Smooth muscle cell (in vitro differentiated cells): ENCODE data around the gene ATXN3L. TPM values are rescaled to one million over a fixed set of nuclear protein-coding genes. Genes with fewer than 3 reads are reported as not detected.

ENCODE experiments used
- DNase-seq: peaks from one replicate; lab custom pipeline; 2025; ENCODE audit not compliant: unreplicated experiment; lab: John Stamatoyannopoulos, UW
- H2AFZ ChIP-seq: fragments of 200-600 bp; sonication (generic); 2 replicates; pipeline ENCODE4 v1.6.0; 2016; ENCODE audit warnings: antibody characterized with exemption, low read depth, mild to moderate bottlenecking
- H3F3A ChIP-seq: fragments of 200-600 bp; sonication (generic); 2 replicates; pipeline ENCODE4 v1.6.0; 2017; ENCODE audit warnings: antibody characterized with exemption, low read depth
- H3K27ac ChIP-seq: fragments of 200-600 bp; sonication (generic); 2 replicates; pipeline ENCODE4 v1.5.1; 2016; ENCODE audit warnings: low read depth, mild to moderate bottlenecking
- H3K27me3 ChIP-seq: fragments of 200-600 bp; sonication (generic); 2 replicates; pipeline ENCODE4 v1.6.1; 2016; ENCODE audit warnings: low read depth, mild to moderate bottlenecking
- H3K36me3 ChIP-seq: fragments of 200-600 bp; sonication (generic); 2 replicates; pipeline ENCODE4 v1.5.1; 2016; ENCODE audit warnings: low read depth
- H3K4me1 ChIP-seq: fragments of 200-600 bp; sonication (generic); 2 replicates; pipeline ENCODE4 v1.5.1; 2016; ENCODE audit warnings: low read depth
- H3K4me2 ChIP-seq: fragments of 200-600 bp; sonication (generic); 2 replicates; pipeline ENCODE4 v1.6.0; 2016; ENCODE audit warnings: mild to moderate bottlenecking
- H3K4me3 ChIP-seq: fragments of 200-600 bp; sonication (generic); 2 replicates; pipeline ENCODE4 v1.5.1; 2016; ENCODE audit warnings: mild to moderate bottlenecking
- H3K79me2 ChIP-seq: fragments of 200-600 bp; sonication (generic); 2 replicates; pipeline ENCODE4 v1.6.0; 2016; ENCODE audit warnings: low read depth, mild to moderate bottlenecking
- H3K9ac ChIP-seq: fragments of 200-600 bp; sonication (generic); 2 replicates; pipeline ENCODE4 v1.6.0; 2016; ENCODE audit warnings: low read depth
- H3K9me3 ChIP-seq: fragments of 200-600 bp; sonication (generic); replicated peaks from 2 replicates; pipeline ENCODE4 v1.5.1; 2016; ENCODE audit warnings: low read depth
- H4K20me1 ChIP-seq: fragments of 200-600 bp; sonication (generic); 2 replicates; pipeline ENCODE4 v1.6.0; 2016; ENCODE audit warnings: low read depth
- CTCF ChIP-seq: fragments of 200-600 bp; sonication (generic); IDR thresholded peaks from 2 replicates; pipeline ENCODE4 v1.5.1; 2017; ENCODE audit warnings: borderline replicate concordance, mild to moderate bottlenecking, antibody characterized with exemption; ENCODE audit not compliant: insufficient read depth, poor library complexity, severe bottlenecking
- WGBS: methylation state at CpG from one replicate; pipeline ENCODE4 v1.1.7; 2016; ENCODE audit warnings: low lambda C conversion rate; 5-methylcytosine and 5-hydroxymethylcytosine counted together
- polyA plus RNA-seq: library from polyadenylated mRNA; unstranded; fragments of >200 nt; fragmentation: Nextera tagmentation; extraction: Ambion mirVana; gene quantifications from 2 replicates; pipeline ENCODE4 v1.2.1, GENCODE V29; 2016
- total RNA-seq: library from RNA; depleted of rRNA; stranded (reverse); fragments of >200 nt; gene quantifications from 2 replicates; pipeline ENCODE4 v1.2.3, GENCODE V29; 2014

ATXN3L gene
- total and polyA plus RNA-seq, 2 experiments from 2014 or later, result not detected

- H3K27ac ChIP-seq, result peak overlapping the region; percentile 80
- no peaks in the 10 kb centered on the region for H3K9me3 ChIP-seq
These were observed 32.0 kb downstream of the ATXN3L start for GRCh38 chrX:13287816-13288215.

GRCh38 chrX:13285693-13286092 lies 34.2 kb downstream of the ATXN3L start:
- no peak overlapping the region for H3K27ac ChIP-seq
- TF ChIP-seq CTCF, result no peak
- no peaks in the 10 kb centered on the region for H3K79me2 ChIP-seq
- H3K9me3 ChIP-seq, result no peaks in the 10 kb centered on the region
- H3K4me1 ChIP-seq, result peaks cover 37% of the 10 kb centered on the region
- H4K20me1 ChIP-seq, result no peaks in the 10 kb centered on the region
- 64% methylated on average over 7 of the region's 7 CpGs for WGBS
- H3K36me3 ChIP-seq, result no peaks in the 10 kb centered on the region
- no peak overlapping the region for H3K4me3 ChIP-seq
- no peak overlapping the region for H3K9ac ChIP-seq
- H3F3A ChIP-seq, result peaks cover 9% of the 10 kb centered on the region
- H3K27me3 ChIP-seq, result no peaks in the 10 kb centered on the region
- DNase-seq, result no peak
- H2AFZ ChIP-seq, result no peak overlapping the region
- no peak overlapping the region for H3K4me2 ChIP-seq

More at GRCh38 chrX:13287816-13288215, 32.0 kb downstream of the ATXN3L start:
- no peaks in the 10 kb centered on the region for H3K27me3 ChIP-seq
- no peaks in the 10 kb centered on the region for H3K79me2 ChIP-seq
- H3K9ac ChIP-seq, result peak overlapping the region; percentile 22
- H4K20me1 ChIP-seq, result no peaks in the 10 kb centered on the region
- H3K4me3 ChIP-seq, result no peak overlapping the region
- no peak overlapping the region for H2AFZ ChIP-seq
- H3F3A ChIP-seq, result peaks cover 9% of the 10 kb centered on the region
- no peak for DNase-seq
- H3K4me1 ChIP-seq, result peaks cover 36% of the 10 kb centered on the region
- no peak for TF ChIP-seq CTCF
- peak overlapping the region; percentile 50 for H3K4me2 ChIP-seq
- WGBS, result 58% methylated on average over 2 of the region's 2 CpGs
- H3K36me3 ChIP-seq, result no peaks in the 10 kb centered on the region

- H3K79me2 ChIP-seq, result no peaks in the 10 kb centered on the region
- H3K4me3 ChIP-seq, result no peak overlapping the region
- H3K27ac ChIP-seq, result no peak overlapping the region
- no peak for DNase-seq
- H3K4me2 ChIP-seq, result no peak overlapping the region
- H3K4me1 ChIP-seq, result peaks cover 37% of the 10 kb centered on the region
- no peak overlapping the region for H3K9ac ChIP-seq
- H3K9me3 ChIP-seq, result no peaks in the 10 kb centered on the region
- no peaks in the 10 kb centered on the region for H3K27me3 ChIP-seq
- no peaks in the 10 kb centered on the region for H3K36me3 ChIP-seq
- H4K20me1 ChIP-seq, result no peaks in the 10 kb centered on the region
- 86% methylated on average over 5 of the region's 5 CpGs for WGBS
- TF ChIP-seq CTCF, result no peak
- peaks cover 9% of the 10 kb centered on the region for H3F3A ChIP-seq
- no peak overlapping the region for H2AFZ ChIP-seq
These were observed 34.6 kb downstream of the ATXN3L start for GRCh38 chrX:13285229-13285628.

- no peak for TF ChIP-seq CTCF
- no peaks in the 10 kb centered on the region for H3K36me3 ChIP-seq
- no peak overlapping the region for H3K9ac ChIP-seq
- no peak overlapping the region for H3K4me3 ChIP-seq
- H3K79me2 ChIP-seq, result no peaks in the 10 kb centered on the region
- H3K4me1 ChIP-seq, result peaks cover 41% of the 10 kb centered on the region
- H4K20me1 ChIP-seq, result no peaks in the 10 kb centered on the region
- WGBS, result 87% methylated on average over 1 of the region's 1 CpG
- peaks cover 9% of the 10 kb centered on the region for H3F3A ChIP-seq
- H2AFZ ChIP-seq, result no peak overlapping the region
- no peak for DNase-seq
- no peak overlapping the region for H3K27ac ChIP-seq
- no peaks in the 10 kb centered on the region for H3K27me3 ChIP-seq
- no peaks in the 10 kb centered on the region for H3K9me3 ChIP-seq
- no peak overlapping the region for H3K4me2 ChIP-seq
These were observed 35.3 kb downstream of the ATXN3L start for GRCh38 chrX:13284570-13284969.
